ENCODE results near the gene LCOR.

- no peak for TF ChIP-seq NFYB (CRISPR knock-in tag; conservative IDR thresholded peaks at IDR 0.05; ENCODE audit: low read depth)
- no peak for TF ChIP-seq NR3C1 (CRISPR knock-in tag; conservative IDR thresholded peaks at IDR 0.05; ENCODE audit: low read depth)
- TF ChIP-seq JUN (CRISPR knock-in tag; IDR thresholded peaks at IDR 0.05): no peak
- no peak for TF ChIP-seq CTCF (IDR thresholded peaks at IDR 0.05)
- no peak for TF ChIP-seq ZNF121 (CRISPR knock-in tag; IDR thresholded peaks at IDR 0.05)
- no peak for TF ChIP-seq AFF4 (CRISPR knock-in tag; IDR thresholded peaks at IDR 0.05; ENCODE audit: borderline replicate concordance)
- TF ChIP-seq SP1 (CRISPR knock-in tag; conservative IDR thresholded peaks at IDR 0.05): no peak
- TF ChIP-seq MAX (CRISPR knock-in tag; IDR thresholded peaks at IDR 0.05): no peak
- TF ChIP-seq NFE2L1 (CRISPR knock-in tag; IDR thresholded peaks at IDR 0.05): no peak
Measured at GRCh38 chr10:97003151-97003803, 171.2 kb downstream of the LCOR start.
